Stomach (tissue), 19 donors: ENCODE measurements around the gene TTYH3. TPM values are rescaled to one million over a fixed set of nuclear protein-coding genes. Genes with fewer than 3 reads are reported as not detected.

Source experiments
- DNase-seq, 2 donors: peaks; one replicate each; pipeline versions ENCODE4 v3.0.0 to v3.0.0-alpha.2; 2013 to 2019
- H3K27ac ChIP-seq, 5 donors: fragments of 200-600 bp in 4 of 5; sonication (generic) in 4 of 5; one replicate each; pipeline ENCODE4 v1.5.1; 2013 to 2019; ENCODE audit warnings: mild to moderate bottlenecking in 1 of 5, moderate library complexity in 1 of 5
- H3K27me3 ChIP-seq, 3 donors: fragments of 200-600 bp; sonication (generic); one replicate each; pipeline ENCODE4 v1.5.1; 2017 to 2019; ENCODE audit warnings: mixed run types in 1 of 3
- H3K36me3 ChIP-seq, 4 donors: fragments of 200-600 bp; sonication (generic); 1 replicate in 3 of 4; 2 replicates in 1 of 4; pipeline ENCODE4 v1.5.1; 2016 to 2019
- H3K4me1 ChIP-seq, 4 donors: fragments of 200-600 bp; sonication (generic); one replicate each; pipeline ENCODE4 v1.5.1; 2016 to 2019
- H3K4me3 ChIP-seq, 4 donors: fragments of 200-600 bp; sonication (generic) in 3 of 4; one replicate each; pipeline ENCODE4 v1.5.1; 2016 to 2019; ENCODE audit warnings: mild to moderate bottlenecking in 1 of 4
- H3K9me3 ChIP-seq, 4 donors: fragments of 200-600 bp; sonication (generic); one replicate each; pipeline ENCODE4 v1.5.1; 2016 to 2019
- CTCF ChIP-seq, 7 experiments: fragments of 450-650 bp in 4 of 7; fragments of 200-600 bp in 3 of 7; sonication (generic) in 3 of 7; IDR thresholded peaks; one replicate each; pipeline ENCODE4 v1.5.1; 2016 to 2019; ENCODE audit warnings: antibody characterized with exemption in 7 of 7, control low read depth in 2 of 7, mild to moderate bottlenecking in 1 of 7
- EP300 ChIP-seq: sonication (generic); formaldehyde crosslinking; IDR thresholded peaks from one replicate; pipeline ENCODE4 v1.6.1; 2017; ENCODE audit warnings: antibody characterized with exemption
- POLR2A ChIP-seq, 4 donors: fragments of 450-650 bp; IDR thresholded peaks; one replicate each; pipeline ENCODE4 v1.6.1; 2016; ENCODE audit warnings: antibody characterized with exemption in 4 of 4, control low read depth in 2 of 4, mild to moderate bottlenecking in 1 of 4, moderate library complexity in 1 of 4
- POLR2AphosphoS5 ChIP-seq, 3 donors: sonication (generic); formaldehyde crosslinking; IDR thresholded peaks; one replicate each; pipeline ENCODE4 v1.6.1; 2016; ENCODE audit warnings: antibody characterized with exemption in 3 of 3
- WGBS, 5 donors: extraction: QIAGEN DNeasy Blood & Tissue Kit in 3 of 5; methylation state at CpG; one replicate each; pipeline versions ENCODE4 v1.1.5 to v1.1.7; 2013 to 2018; 5-methylcytosine and 5-hydroxymethylcytosine counted together
- intact Hi-C: fragments of 100-400 bp; cut with DNase I; formaldehyde crosslinking; loops from one replicate; pipeline ENCODE4 v1.15.1; 2023; ENCODE audit warnings: low total_unique reads
- long read RNA-seq, 10 donors: transcript quantifications; one replicate each; lab custom pipeline, GENCODE V29; 2026
- polyA plus RNA-seq, 3 donors: library from polyadenylated mRNA; stranded (reverse); fragments of 200-250 nt; gene quantifications; one replicate each; pipeline ENCODE4 v1.2.3, GENCODE V29; 2013
- total RNA-seq, 5 donors: library from RNA; depleted of rRNA; stranded (reverse); fragments of >200 nt; gene quantifications; one replicate each; pipeline versions ENCODE4 v1.1.0 to v1.2.3, GENCODE V29; 2014 to 2016
- donor health status: healthy with polysubstance abuse.
- donor health status: Bipolar disorder and iron deficiency.
- donor health status: healthy.

Gene TTYH3, protein sequence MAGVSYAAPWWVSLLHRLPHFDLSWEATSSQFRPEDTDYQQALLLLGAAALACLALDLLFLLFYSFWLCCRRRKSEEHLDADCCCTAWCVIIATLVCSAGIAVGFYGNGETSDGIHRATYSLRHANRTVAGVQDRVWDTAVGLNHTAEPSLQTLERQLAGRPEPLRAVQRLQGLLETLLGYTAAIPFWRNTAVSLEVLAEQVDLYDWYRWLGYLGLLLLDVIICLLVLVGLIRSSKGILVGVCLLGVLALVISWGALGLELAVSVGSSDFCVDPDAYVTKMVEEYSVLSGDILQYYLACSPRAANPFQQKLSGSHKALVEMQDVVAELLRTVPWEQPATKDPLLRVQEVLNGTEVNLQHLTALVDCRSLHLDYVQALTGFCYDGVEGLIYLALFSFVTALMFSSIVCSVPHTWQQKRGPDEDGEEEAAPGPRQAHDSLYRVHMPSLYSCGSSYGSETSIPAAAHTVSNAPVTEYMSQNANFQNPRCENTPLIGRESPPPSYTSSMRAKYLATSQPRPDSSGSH
- total RNA-seq = 10 to 100 TPM; 16.2 to 79.1 (median 20.5) TPM
- 10 to 100 TPM in 1 of 3 donors, 1 to 10 TPM in 2; 4.1 to 10.8 (median 4.3) TPM for polyA plus RNA-seq
- long read RNA-seq, donor 1, full-length matches to known transcripts = 3 of 3 reads
- long read RNA-seq, donor 1, partial matches to known transcripts = 0 of 3 reads
- long read RNA-seq, donor 1, other reads (novel, unspliced or antisense) = 0 of 3 reads
- long read RNA-seq, donor 2, full-length matches to known transcripts = 12 of 12 reads
- long read RNA-seq, donor 2, partial matches to known transcripts = 0 of 12 reads
- long read RNA-seq, donor 2, other reads (novel, unspliced or antisense) = 0 of 12 reads
- long read RNA-seq, donor 3, full-length matches to known transcripts = 7 of 7 reads
- long read RNA-seq, donor 3, partial matches to known transcripts = 0 of 7 reads
- long read RNA-seq, donor 3, other reads (novel, unspliced or antisense) = 0 of 7 reads
- long read RNA-seq, donor 4, full-length matches to known transcripts = 1 of 1 reads
- long read RNA-seq, donor 4, partial matches to known transcripts = 0 of 1 reads
- long read RNA-seq, donor 4, other reads (novel, unspliced or antisense) = 0 of 1 reads
- long read RNA-seq, donor 5, full-length matches to known transcripts = 7 of 29 reads
- long read RNA-seq, donor 5, partial matches to known transcripts = 22 of 29 reads
- long read RNA-seq, donor 5, other reads (novel, unspliced or antisense) = 0 of 29 reads
- long read RNA-seq, donor 6, full-length matches to known transcripts = 17 of 27 reads
- long read RNA-seq, donor 6, partial matches to known transcripts = 10 of 27 reads
- long read RNA-seq, donor 6, other reads (novel, unspliced or antisense) = 0 of 27 reads
- long read RNA-seq, donor 7, full-length matches to known transcripts = 4 of 4 reads
- long read RNA-seq, donor 7, partial matches to known transcripts = 0 of 4 reads
- long read RNA-seq, donor 7, other reads (novel, unspliced or antisense) = 0 of 4 reads
- long read RNA-seq, donor 8, full-length matches to known transcripts = 5 of 29 reads
- long read RNA-seq, donor 8, partial matches to known transcripts = 24 of 29 reads
- long read RNA-seq, donor 8, other reads (novel, unspliced or antisense) = 0 of 29 reads
- long read RNA-seq, donor 9, full-length matches to known transcripts = 4 of 24 reads
- long read RNA-seq, donor 9, partial matches to known transcripts = 20 of 24 reads
- long read RNA-seq, donor 9, other reads (novel, unspliced or antisense) = 0 of 24 reads
- long read RNA-seq, donor 10, full-length matches to known transcripts = 1 of 1 reads
- long read RNA-seq, donor 10, partial matches to known transcripts = 0 of 1 reads
- long read RNA-seq, donor 10, other reads (novel, unspliced or antisense) = 0 of 1 reads

- no peak for DNase-seq
- Histone ChIP-seq H3K4me1 (peaks cover 41 to 73% (median 67%) of the 10 kb centered on the region in 4 donors), H3K27me3 (no peaks in the 10 kb centered on the region), H3K9me3 (no peaks in the 10 kb centered on the region), H3K27ac (peak within 1 kb of the TSS; percentile 73 to 92 (median 85)), H3K4me3 (peak within 1 kb of the TSS; percentile 74 to 95 (median 81)), H3K36me3 (no peaks in the 10 kb centered on the region)
- no peak for TF ChIP-seq POLR2AphosphoS5 (IDR thresholded peaks at IDR 0.05)
- TF ChIP-seq CTCF (IDR thresholded peaks at IDR 0.05) = no peak
- no peak for TF ChIP-seq POLR2A (IDR thresholded peaks at IDR 0.05)
- 0 to 3% (median 1%) methylated on average over 13 to 61 of the region's 62 CpGs for WGBS, 5 donors
- intact Hi-C loops = no loop called here
Measured at GRCh38 chr7:2631946-2632732, at the start of gene TTYH3. Gene TTYH3 (plus strand): TSS chr7:2631986. CDS start chr7:2632156, 170 bp downstream.

GRCh38 chr7:2582006-2582735, 49.6 kb upstream of the TTYH3 start:
- no peak overlapping the region for H3K4me3 ChIP-seq
- peaks cover 33 to 79% (median 68%) of the 10 kb centered on the region in 4 donors for H3K36me3 ChIP-seq
- H3K4me1 ChIP-seq = no peaks in the 10 kb centered on the region
- no peak for TF ChIP-seq EP300
- no peak for DNase-seq
- H3K27ac ChIP-seq = no peak overlapping the region
- intact Hi-C loops = no loop called here
- H3K27me3 ChIP-seq = no peaks in the 10 kb centered on the region
- no peaks in the 10 kb centered on the region for H3K9me3 ChIP-seq
- 80 to 90% (median 88%) methylated on average over 20 to 24 of the region's 24 CpGs for WGBS, 5 donors

GRCh38 chr7:2583798-2584580, 47.8 kb upstream of the TTYH3 start:
- TF ChIP-seq POLR2A (IDR thresholded peaks at IDR 0.05) = no peak
- no peak for TF ChIP-seq EP300
- TF ChIP-seq POLR2AphosphoS5 (IDR thresholded peaks at IDR 0.05) = no peak
- TF ChIP-seq CTCF (IDR thresholded peaks at IDR 0.05) = no peak
- peaks cover 33 to 86% (median 75%) of the 10 kb centered on the region in 4 donors for H3K36me3 ChIP-seq
- H3K9me3 ChIP-seq = no peaks in the 10 kb centered on the region
- intact Hi-C loops = no loop called here
- WGBS, 5 donors = 90 to 95% (median 92%) methylated on average over 18 to 46 of the region's 54 CpGs
- no peak overlapping the region for H3K27ac ChIP-seq
- H3K4me3 ChIP-seq = no peak overlapping the region
- no peaks in the 10 kb centered on the region for H3K27me3 ChIP-seq
- DNase-seq = no peak
- no peaks in the 10 kb centered on the region for H3K4me1 ChIP-seq
